ENCODE results near the gene PCDHB5. TPM values are rescaled to one million over a fixed set of nuclear protein-coding genes. Genes with fewer than 3 reads are reported as not detected.
"Not testable (repeated sequence)": the region's sequence is repeated elsewhere in the genome, so short reads cannot be mapped to it uniquely, and the experiment has no call there.

PCDHB5 gene
- total and polyA plus RNA-seq, 10 of the 15 experiments (the other 5 are each of a cell fraction or from before 2014, with no cell fraction given), result 0.09 TPM; not detected in 9

- SMC1A ChIA-PET (ENCODE audit: uncharacterized antibody, unreplicated experiment); intact Hi-C loops (cut with micrococcal nuclease; ENCODE audit: unreplicated experiment); CTCF ChIA-PET; H2AFZ ChIP-seq (ENCODE audit: control insufficient read depth, low read depth, low read length); H3K9me3 ChIP-seq (replicated peaks; ENCODE audit: control insufficient read depth, insufficient read depth, low read length); H3K27ac ChIP-seq (ENCODE audit: control insufficient read depth, insufficient read depth); in situ Hi-C loops (cut with MboI); H4K20me1 ChIP-seq (ENCODE audit: control insufficient read depth, insufficient read depth); ATAC-seq; H3K4me3 ChIP-seq; H3K9ac ChIP-seq (ENCODE audit: control insufficient read depth, insufficient read depth, low read length); POLR2A ChIA-PET; DNase-seq (ENCODE audit: low read depth, low spot score); FAIRE-seq; H3K4me1 ChIP-seq (ENCODE audit: control insufficient read depth, insufficient read depth, low read length); H3K36me3 ChIP-seq (ENCODE audit: control insufficient read depth in 2 of 2, insufficient read depth in 2 of 2, low read length in 1 of 2); H3K4me2 ChIP-seq (ENCODE audit: control insufficient read depth, insufficient read depth); RAD21 ChIA-PET (ENCODE audit: unreplicated experiment); BruUV-seq (replicated peaks); H3K79me2 ChIP-seq (ENCODE audit: control insufficient read depth, insufficient read depth, low read length); H3K27me3 ChIP-seq (replicated peaks in 1 of 2; ENCODE audit: control insufficient read depth in 2 of 2, insufficient read depth in 2 of 2, low read length in 1 of 2): not testable (repeated sequence)
- 74% methylated on average over 32 of the region's 38 CpGs for WGBS (ENCODE audit: insufficient coverage, insufficient replicate concordance, low lambda C conversion rate, missing lambda C conversion rate)
These were observed 38.4 kb upstream of the PCDHB5 start for GRCh38 chr5:141096586-141096985.

GRCh38 chr5:141100243-141100805 is 34.7 kb upstream of the PCDHB5 start, which contains the start of gene PCDHB3:
TSS of gene PCDHB3 (plus strand) at chr5:141100473. CDS start at chr5:141100650, 177 bp downstream.
- ChIA-PET CTCF (interaction anchor here (1.1 kb wide), 1 partner anchor 14 kb away, joined by 3 read pairs; no protein-coding TSS in a partner anchor), SMC1A (ENCODE audit: uncharacterized antibody, unreplicated experiment) (no interaction called here), POLR2A (no interaction called here), RAD21 (ENCODE audit: unreplicated experiment) (no interaction called here)
- H3K4me1 ChIP-seq (ENCODE audit: control insufficient read depth, insufficient read depth, low read length), result no peaks in the 10 kb centered on the region
- no peaks in the 10 kb centered on the region for H3K79me2 ChIP-seq (ENCODE audit: control insufficient read depth, insufficient read depth, low read length)
- no TSS peak for BruUV-seq (replicated peaks)
- H3K4me3 ChIP-seq, result no peak within 1 kb of the TSS
- DNase-seq (ENCODE audit: low read depth, low spot score) (no peak), FAIRE-seq (no peak), ATAC-seq (no peak)
- in situ Hi-C loops (cut with MboI), result no loop called here
- intact Hi-C loops (cut with micrococcal nuclease; ENCODE audit: unreplicated experiment), result no loop called here
- no peak within 1 kb of the TSS for H3K27ac ChIP-seq (ENCODE audit: control insufficient read depth, insufficient read depth)
- H3K36me3 ChIP-seq (ENCODE audit: control insufficient read depth in 2 of 2, insufficient read depth in 2 of 2, low read length in 1 of 2), result no peaks in the 10 kb centered on the region
- no peak within 1 kb of the TSS for H3K9ac ChIP-seq (ENCODE audit: control insufficient read depth, insufficient read depth, low read length)
- WGBS (ENCODE audit: insufficient coverage, insufficient replicate concordance, low lambda C conversion rate, missing lambda C conversion rate), result 40% methylated on average over 19 of the region's 19 CpGs
- H3K4me2 ChIP-seq (ENCODE audit: control insufficient read depth, insufficient read depth), result no peak within 1 kb of the TSS
- no peaks in the 10 kb centered on the region for H3K27me3 ChIP-seq (replicated peaks in 1 of 2; ENCODE audit: control insufficient read depth in 2 of 2, insufficient read depth in 2 of 2, low read length in 1 of 2)
- TF ChIP-seq BCL11A (IDR thresholded peaks at IDR 0.05; ENCODE audit: low read depth, low read length) (no peak), RUNX3 (IDR thresholded peaks at IDR 0.05; ENCODE audit: low read length) (0 out of 2 replicates have a peak, but pooled peaks have one; percentile 12)
- H2AFZ ChIP-seq (ENCODE audit: control insufficient read depth, low read depth, low read length), result no peak within 1 kb of the TSS
- H4K20me1 ChIP-seq (ENCODE audit: control insufficient read depth, insufficient read depth), result no peaks in the 10 kb centered on the region
- no peaks in the 10 kb centered on the region; the same call in 2 of the 3 replicates for H3K9me3 ChIP-seq (replicated peaks; ENCODE audit: control insufficient read depth, insufficient read depth, low read length)
